ENCODE data around the gene CUX1. TPM values are rescaled to one million over a fixed set of nuclear protein-coding genes. Genes with fewer than 3 reads are reported as not detected.

The CUX1 gene
- total and polyA plus RNA-seq, 10 of the 15 experiments (the other 5 are each of a cell fraction or from before 2014, with no cell fraction given): 6.1 to 48.6 (median 25.9) TPM

GRCh38 chr7:102282465-102283362 is 465.3 kb downstream of the CUX1 start (continued):
- no peak for TF ChIP-seq ZNF687 (IDR thresholded peaks at IDR 0.05)
- TF ChIP-seq MTA2 (IDR thresholded peaks at IDR 0.05; ENCODE audit: low read depth): no peak
- TF ChIP-seq EP300 (IDR thresholded peaks at IDR 0.05; ENCODE audit: borderline replicate concordance in 1 of 2, control insufficient read depth in 1 of 2, low read depth in 2 of 2, low read length in 2 of 2): no peak
- TF ChIP-seq HDAC2 (IDR thresholded peaks at IDR 0.05): no peak
- TF ChIP-seq PBX3 (IDR thresholded peaks at IDR 0.05; ENCODE audit: insufficient replicate concordance, low read depth, low read length): no peak
- TF ChIP-seq JUND (IDR thresholded peaks at IDR 0.05; ENCODE audit: low read depth, low read length): no peak
